SK-N-SH treated with all-trans-retinoic acid at 6 μM for 48 hours (cell line): ENCODE data around the gene KHSRP.

ENCODE experiments used
- ATAC-seq: fragments of 200-7000 bp; cut with Tn5 transposase; 3 replicates; pipeline ENCODE4 v1.9.1; 2020; ENCODE audit warnings: mild to moderate bottlenecking, moderate library complexity
- ARNTL ChIP-seq: fragments of 450-650 bp; formaldehyde crosslinking; IDR thresholded peaks from 2 replicates; pipeline ENCODE4 v1.5.0; 2020; ENCODE audit warnings: low read depth, mild to moderate bottlenecking, moderate library complexity, borderline replicate concordance
- CSDC2 ChIP-seq: fragments of 250-450 bp; sonication (Bioruptor Pico); IDR thresholded peaks from 2 replicates; pipeline ENCODE4 v1.5.0; 2020; ENCODE audit warnings: mild to moderate bottlenecking, moderate library complexity
- CSRNP3 ChIP-seq: fragments of 250-450 bp; sonication (Bioruptor Pico); IDR thresholded peaks from 2 replicates; pipeline ENCODE4 v1.5.1; 2021; ENCODE audit warnings: mild to moderate bottlenecking, moderate library complexity
- ESRRG ChIP-seq: fragments of 250-450 bp; sonication (Bioruptor Pico); IDR thresholded peaks from 2 replicates; pipeline ENCODE4 v1.6.1; 2021; ENCODE audit warnings: mild to moderate bottlenecking
- GLIS3 ChIP-seq: fragments of 250-450 bp; sonication (Bioruptor Pico); IDR thresholded peaks from 2 replicates; pipeline ENCODE4 v1.5.0; 2020; ENCODE audit warnings: mild to moderate bottlenecking, moderate library complexity
- ISL1 ChIP-seq: fragments of 250-450 bp; sonication (Bioruptor Pico); IDR thresholded peaks from 2 replicates; pipeline ENCODE4 v2.1.2; 2022; ENCODE audit warnings: mild to moderate bottlenecking, moderate library complexity
- PATZ1 ChIP-seq: fragments of 250-450 bp; sonication (Bioruptor Pico); IDR thresholded peaks from 2 replicates; pipeline ENCODE4 v1.8.0; 2020; ENCODE audit warnings: mild to moderate bottlenecking, moderate library complexity, borderline replicate concordance
- RARB ChIP-seq: fragments of 250-450 bp; sonication (Bioruptor Pico); IDR thresholded peaks from 2 replicates; pipeline ENCODE4 v1.8.0; 2021; ENCODE audit warnings: mild to moderate bottlenecking, moderate library complexity
- SNAI2 ChIP-seq: fragments of 250-450 bp; sonication (Bioruptor Pico); IDR thresholded peaks from 2 replicates; pipeline ENCODE4 v1.5.0; 2020; ENCODE audit warnings: mild to moderate bottlenecking, moderate library complexity
- TCF4 ChIP-seq: fragments of 250-450 bp; sonication (Bioruptor Pico); IDR thresholded peaks from 2 replicates; pipeline ENCODE4 v1.8.0; 2021; ENCODE audit warnings: mild to moderate bottlenecking, moderate library complexity, borderline replicate concordance
- TSHZ2 ChIP-seq: fragments of 250-450 bp; sonication (Bioruptor Pico); IDR thresholded peaks from 2 replicates; pipeline ENCODE4 v1.5.0; 2020; ENCODE audit warnings: mild to moderate bottlenecking, moderate library complexity
- ZC3H10 ChIP-seq: fragments of 250-450 bp; sonication (Bioruptor Pico); IDR thresholded peaks from 2 replicates; pipeline ENCODE4 v1.5.1; 2021; ENCODE audit warnings: mild to moderate bottlenecking, moderate library complexity
- ZFP3 ChIP-seq: fragments of 250-450 bp; sonication (Bioruptor Pico); IDR thresholded peaks from 2 replicates; pipeline ENCODE4 v1.5.0; 2020; ENCODE audit warnings: mild to moderate bottlenecking, moderate library complexity
- ZNF8 ChIP-seq: fragments of 450-650 bp; formaldehyde crosslinking; IDR thresholded peaks from 2 replicates; pipeline ENCODE4 v1.5.0; 2020; ENCODE audit warnings: mild to moderate bottlenecking, moderate library complexity

Gene KHSRP

GRCh38 chr19:6394831-6395230, 29.8 kb downstream of the KHSRP start:
- no peak for TF ChIP-seq ISL1 (CRISPR knock-in tag)
- no peak for TF ChIP-seq TSHZ2 (CRISPR knock-in tag)
- no peak for TF ChIP-seq ARNTL
- no peak for TF ChIP-seq SNAI2 (CRISPR knock-in tag)
- TF ChIP-seq RARB (CRISPR knock-in tag): no peak
- TF ChIP-seq ZNF8: no peak
- ATAC-seq: no peak

- peak; percentile 100 for TF ChIP-seq ZFP3
- TF ChIP-seq ESRRG (CRISPR knock-in tag): no peak
- ATAC-seq: no peak
Measured at GRCh38 chr19:6393983-6394412, 30.6 kb downstream of the KHSRP start.

- ATAC-seq: peak; percentile 92
- TF ChIP-seq PATZ1: peak; percentile 96
- 0 out of 2 replicates have a peak, but pooled peaks have one; percentile 7 for TF ChIP-seq CSRNP3
- TF ChIP-seq ZC3H10 (CRISPR knock-in tag): no peak
- TF ChIP-seq GLIS3 (CRISPR knock-in tag): no peak
- 0 out of 2 replicates have a peak, but pooled peaks have one; percentile 11 for TF ChIP-seq TSHZ2 (CRISPR knock-in tag)
- TF ChIP-seq, all 23 proteins: peak for 3
Measured at GRCh38 chr19:6393074-6393982, 31.3 kb downstream of the KHSRP start, which contains the start of gene GTF2F1. TSS of gene GTF2F1 (minus strand) at chr19:6393164. CDS start at chr19:6392995, 169 bp downstream.

- peak; percentile 28 for ATAC-seq
Measured at GRCh38 chr19:6392221-6393073, 32.2 kb downstream of the KHSRP start.

GRCh38 chr19:6387372-6387771, 37.2 kb downstream of the KHSRP start:
- ATAC-seq: no peak
- no peak for TF ChIP-seq CSDC2 (CRISPR knock-in tag)
- no peak for TF ChIP-seq SNAI2 (CRISPR knock-in tag)
- TF ChIP-seq PATZ1: no peak
- TF ChIP-seq TCF4: no peak

More at GRCh38 chr19:6392221-6393073, 32.2 kb downstream of the KHSRP start:
- TF ChIP-seq SNAI2 (CRISPR knock-in tag) (no peak), ZFP3 (no peak), ZNF8 (no peak), ARNTL (no peak)
